Measurements from ENCODE around the gene ARHGEF19. TPM values are rescaled to one million over a fixed set of nuclear protein-coding genes. Genes with fewer than 3 reads are reported as not detected.

The ARHGEF19 gene
- total RNA-seq, 4 donors from 2014 or later: 33.0 to 83.8 (median 45.7) TPM

GRCh38 chr1:16204216-16204615 lies 8.2 kb downstream of the ARHGEF19 start:
- Histone ChIP-seq H3K4me1 (peaks cover 34% of the 10 kb centered on the region), H3K9me3 (no peaks in the 10 kb centered on the region), H3K4me3 (no peak overlapping the region), H3K27me3 (no peaks in the 10 kb centered on the region), H3K36me3 (peaks cover 40% of the 10 kb centered on the region), H3K27ac (no peak overlapping the region)
- no peak for DNase-seq (ENCODE audit: low spot score in 2 of 2)
- WGBS: 100% methylated on average over 2 of the region's 2 CpGs
- no peak for TF ChIP-seq POLR2AphosphoS5 (IDR thresholded peaks at IDR 0.05)
- TF ChIP-seq POLR2A (IDR thresholded peaks at IDR 0.05): no peak
- TF ChIP-seq, protein P1, sequence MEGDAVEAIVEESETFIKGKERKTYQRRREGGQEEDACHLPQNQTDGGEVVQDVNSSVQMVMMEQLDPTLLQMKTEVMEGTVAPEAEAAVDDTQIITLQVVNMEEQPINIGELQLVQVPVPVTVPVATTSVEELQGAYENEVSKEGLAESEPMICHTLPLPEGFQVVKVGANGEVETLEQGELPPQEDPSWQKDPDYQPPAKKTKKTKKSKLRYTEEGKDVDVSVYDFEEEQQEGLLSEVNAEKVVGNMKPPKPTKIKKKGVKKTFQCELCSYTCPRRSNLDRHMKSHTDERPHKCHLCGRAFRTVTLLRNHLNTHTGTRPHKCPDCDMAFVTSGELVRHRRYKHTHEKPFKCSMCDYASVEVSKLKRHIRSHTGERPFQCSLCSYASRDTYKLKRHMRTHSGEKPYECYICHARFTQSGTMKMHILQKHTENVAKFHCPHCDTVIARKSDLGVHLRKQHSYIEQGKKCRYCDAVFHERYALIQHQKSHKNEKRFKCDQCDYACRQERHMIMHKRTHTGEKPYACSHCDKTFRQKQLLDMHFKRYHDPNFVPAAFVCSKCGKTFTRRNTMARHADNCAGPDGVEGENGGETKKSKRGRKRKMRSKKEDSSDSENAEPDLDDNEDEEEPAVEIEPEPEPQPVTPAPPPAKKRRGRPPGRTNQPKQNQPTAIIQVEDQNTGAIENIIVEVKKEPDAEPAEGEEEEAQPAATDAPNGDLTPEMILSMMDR (IDR thresholded peaks at IDR 0.05): no peak
- no peak for TF ChIP-seq EP300 (IDR thresholded peaks at IDR 0.05)

GRCh38 chr1:16203550-16203949 lies 8.9 kb downstream of the ARHGEF19 start:
- no peaks in the 10 kb centered on the region for H3K9me3 ChIP-seq
- no peak overlapping the region for H3K4me3 ChIP-seq
- peaks cover 27% of the 10 kb centered on the region for H3K4me1 ChIP-seq
- peaks cover 45% of the 10 kb centered on the region for H3K36me3 ChIP-seq
- WGBS: 33% methylated on average over 3 of the region's 3 CpGs
- no peak overlapping the region for H3K27ac ChIP-seq
- TF ChIP-seq, protein P1 (IDR thresholded peaks at IDR 0.05): no peak
- TF ChIP-seq EP300 (IDR thresholded peaks at IDR 0.05) (no peak), POLR2AphosphoS5 (IDR thresholded peaks at IDR 0.05) (no peak), POLR2A (IDR thresholded peaks at IDR 0.05) (no peak)
- H3K27me3 ChIP-seq: no peaks in the 10 kb centered on the region
- DNase-seq (ENCODE audit: low spot score in 2 of 2): no peak

- Histone ChIP-seq H3K4me3 (no peak overlapping the region), H3K9me3 (no peaks in the 10 kb centered on the region), H3K36me3 (peaks cover 52% of the 10 kb centered on the region), H3K27me3 (no peaks in the 10 kb centered on the region), H3K4me1 (peaks cover 17% of the 10 kb centered on the region), H3K27ac (no peak overlapping the region)
- WGBS: 83% methylated on average over 19 of the region's 24 CpGs
- TF ChIP-seq, protein P1 (IDR thresholded peaks at IDR 0.05): no peak
- TF ChIP-seq EP300 (IDR thresholded peaks at IDR 0.05): no peak
- TF ChIP-seq POLR2A (IDR thresholded peaks at IDR 0.05): no peak
- TF ChIP-seq POLR2AphosphoS5 (IDR thresholded peaks at IDR 0.05): no peak
- no peak for DNase-seq (ENCODE audit: low spot score in 2 of 2)
Measured at GRCh38 chr1:16202281-16203210, 9.9 kb downstream of the ARHGEF19 start.

GRCh38 chr1:16199700-16200099 lies 12.8 kb downstream of the ARHGEF19 start:
- H3K9me3 ChIP-seq: no peaks in the 10 kb centered on the region
- TF ChIP-seq, protein P1 (IDR thresholded peaks at IDR 0.05): no peak
- TF ChIP-seq EP300 (IDR thresholded peaks at IDR 0.05): no peak
- no peak for TF ChIP-seq POLR2A (IDR thresholded peaks at IDR 0.05)
- no peak for TF ChIP-seq POLR2AphosphoS5 (IDR thresholded peaks at IDR 0.05)
- no peak overlapping the region for H3K27ac ChIP-seq
- no peaks in the 10 kb centered on the region for H3K27me3 ChIP-seq
- no peak for DNase-seq (ENCODE audit: low spot score in 2 of 2)
- no peak overlapping the region for H3K4me3 ChIP-seq
- peaks cover 5% of the 10 kb centered on the region for H3K4me1 ChIP-seq
- peaks cover 49% of the 10 kb centered on the region for H3K36me3 ChIP-seq
- WGBS: 90% methylated on average over 4 of the region's 4 CpGs

- Histone ChIP-seq H3K27me3 (no peaks in the 10 kb centered on the region), H3K27ac (no peak overlapping the region), H3K4me3 (no peak overlapping the region), H3K9me3 (no peaks in the 10 kb centered on the region), H3K36me3 (peaks cover 44% of the 10 kb centered on the region), H3K4me1 (peaks cover 5% of the 10 kb centered on the region)
- WGBS: 58% methylated on average over 1 of the region's 1 CpG
- TF ChIP-seq POLR2A (IDR thresholded peaks at IDR 0.05): no peak
- TF ChIP-seq, protein P1 (IDR thresholded peaks at IDR 0.05): no peak
- no peak for DNase-seq (ENCODE audit: low spot score in 2 of 2)
Measured at GRCh38 chr1:16199157-16199501, 13.3 kb downstream of the ARHGEF19 start.
